A204.1 (cell line): Measurements from ENCODE around the gene AOPEP.

Source experiments
- FAIRE-seq: peaks from 2 replicates; lab custom pipeline; 2012; peaks lifted over from hg19 to GRCh38; lab: Jason Lieb, UNC

The AOPEP gene

GRCh38 chr9:94794476-94795167, 68.1 kb downstream of the AOPEP start:
- no peak for FAIRE-seq

DNA sequence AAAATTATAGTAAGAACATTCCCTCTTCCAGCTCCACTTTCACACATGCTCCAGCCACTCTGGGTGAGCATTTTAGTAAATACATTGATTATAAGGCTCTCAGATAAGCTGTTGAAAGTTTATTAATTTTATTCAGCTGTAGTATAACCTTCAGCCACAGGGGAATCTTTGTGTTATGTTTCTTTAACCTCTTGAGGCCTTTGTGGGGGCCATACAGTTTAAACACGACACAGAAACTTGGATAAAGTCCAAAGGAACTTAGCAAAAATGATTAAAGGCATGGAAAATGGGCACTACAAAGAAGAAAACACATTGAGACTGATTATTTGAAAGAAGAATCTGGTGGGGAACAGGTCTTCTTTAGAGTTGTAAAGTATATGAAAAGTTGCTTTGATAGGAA, 70.2 kb downstream of the AOPEP start:
- no peak for FAIRE-seq

- no peak for FAIRE-seq
Measured at GRCh38 chr9:94798201-94798600, 71.7 kb downstream of the AOPEP start.

DNA sequence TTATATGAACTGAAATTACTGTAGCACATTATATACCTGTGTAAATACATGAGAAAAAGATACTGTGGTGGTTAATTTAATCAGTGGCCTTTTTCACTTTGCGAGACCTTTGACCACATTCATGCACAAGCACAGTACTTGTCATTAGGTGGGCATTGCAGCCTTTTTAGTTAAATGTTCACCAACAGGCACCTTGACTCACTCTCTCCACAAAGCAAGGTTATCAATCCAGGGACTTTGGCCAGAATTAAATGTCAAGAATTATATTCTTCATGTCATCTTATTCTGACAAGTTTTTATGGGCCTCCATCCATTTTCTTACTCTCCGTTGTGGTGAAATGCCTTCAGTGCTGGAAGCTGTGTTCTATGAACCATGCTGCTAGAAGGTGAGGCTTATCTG, 72.2 kb downstream of the AOPEP start:
- no peak for FAIRE-seq

DNA sequence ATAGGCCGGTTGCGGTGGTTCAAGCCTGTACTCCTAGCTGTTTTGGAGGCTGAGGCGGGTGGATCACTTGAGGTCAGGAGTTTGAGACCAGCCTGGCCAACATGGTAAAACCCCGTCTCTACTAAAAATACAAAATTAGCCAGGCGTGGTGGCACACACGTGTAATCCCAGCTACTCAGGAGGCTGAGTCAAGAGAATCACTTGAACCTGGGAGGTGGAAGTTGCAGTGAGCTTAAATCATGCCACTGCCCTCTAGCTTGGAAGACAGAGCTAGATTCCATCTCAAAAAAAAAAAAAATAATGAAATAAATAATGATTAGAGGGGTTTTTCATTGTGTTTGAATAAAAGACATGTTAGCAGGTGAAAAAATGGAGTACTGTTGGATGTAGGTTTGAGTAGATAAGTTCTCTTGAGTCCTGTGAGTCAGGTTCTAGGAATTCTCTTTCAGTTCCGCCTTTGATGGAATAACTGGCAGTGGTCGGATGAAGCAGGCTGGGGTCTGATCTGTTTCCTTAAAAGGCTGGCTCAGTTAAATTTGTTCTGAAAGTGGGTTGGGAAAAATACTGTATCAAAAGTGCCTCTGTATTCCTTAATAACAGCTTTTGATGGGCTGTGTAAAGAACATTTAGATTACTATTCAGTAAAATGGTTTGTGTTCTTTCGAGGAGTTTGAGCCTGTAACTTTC, 73.2 kb downstream of the AOPEP start:
- FAIRE-seq, result no peak

DNA sequence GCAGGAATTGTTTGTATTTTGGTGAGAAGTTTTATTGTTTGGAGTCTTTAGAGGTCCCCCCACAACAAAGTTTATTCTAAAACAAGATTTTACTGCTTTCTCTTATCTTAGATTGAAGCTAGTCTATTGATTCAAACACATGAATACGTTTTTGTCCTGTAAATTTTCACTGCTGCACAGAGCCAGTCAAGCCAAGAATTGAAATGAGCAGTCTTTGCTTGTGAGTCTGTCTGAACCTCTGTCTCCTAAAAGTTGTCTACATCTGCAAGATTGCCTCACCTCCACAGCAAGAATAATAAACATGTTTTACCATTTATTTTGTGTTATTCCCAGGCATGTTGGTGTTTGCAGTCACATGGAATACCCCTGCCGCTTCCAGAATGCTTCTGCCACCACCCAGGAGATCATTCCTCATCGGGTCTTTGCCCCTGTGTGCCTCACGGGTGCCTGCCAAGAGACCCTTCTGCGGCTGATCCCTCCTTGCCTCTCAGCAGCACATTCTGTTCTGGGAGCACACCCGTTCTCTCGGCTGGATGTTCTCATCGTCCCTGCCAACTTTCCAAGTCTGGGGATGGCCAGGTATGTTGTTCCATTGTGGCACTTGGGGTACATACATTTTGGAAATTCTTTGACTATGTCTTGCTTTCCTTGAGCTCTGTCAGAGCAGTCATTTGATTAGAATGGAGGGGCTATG, 74.1 kb downstream of the AOPEP start:
- FAIRE-seq, result no peak

- FAIRE-seq, result no peak
Measured at GRCh38 chr9:94801234-94801633, 74.7 kb downstream of the AOPEP start.

DNA sequence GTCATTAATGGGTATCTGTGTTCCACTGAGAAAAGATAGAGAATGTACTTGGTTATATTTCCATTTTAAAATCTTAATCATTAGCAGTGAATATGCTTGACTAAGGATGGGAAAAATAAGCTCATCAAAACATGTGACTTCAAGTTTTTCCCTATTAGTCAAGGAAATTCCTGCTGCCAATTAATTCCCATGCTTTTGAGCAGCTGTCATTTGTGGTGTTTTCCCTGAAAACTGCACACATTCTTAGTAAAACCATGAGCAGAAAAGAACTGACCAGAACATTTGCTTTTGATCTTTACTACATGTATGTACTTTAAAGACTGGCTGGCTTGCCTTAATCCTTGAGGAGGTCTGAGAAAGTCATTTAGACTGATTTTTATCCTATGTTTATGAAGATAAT, 75.2 kb downstream of the AOPEP start:
- no peak for FAIRE-seq

DNA sequence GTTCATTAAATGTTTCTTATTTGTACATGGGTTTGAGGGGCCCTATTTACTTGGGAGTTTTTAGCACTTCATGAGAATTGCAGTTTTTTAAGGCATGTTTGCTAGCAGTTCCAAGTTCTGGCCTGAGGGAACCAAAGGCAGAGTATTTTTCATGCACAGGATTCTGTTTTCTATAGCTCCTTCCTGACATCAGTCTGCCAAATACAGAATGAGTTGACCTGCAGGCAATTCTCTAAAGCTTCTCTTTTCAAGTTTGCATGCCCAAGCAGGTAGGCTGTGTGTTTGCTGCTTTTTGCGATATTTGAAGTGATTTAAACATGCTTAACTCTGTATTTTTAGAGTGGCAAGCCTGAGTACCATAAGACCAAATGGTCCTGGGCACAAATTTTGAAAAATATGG, 75.8 kb downstream of the AOPEP start:
- no peak for FAIRE-seq

GRCh38 chr9:94802793-94803192, 76.3 kb downstream of the AOPEP start:
- no peak for FAIRE-seq

- no peak for FAIRE-seq
Measured at GRCh38 chr9:94804316-94804715, 77.8 kb downstream of the AOPEP start.

DNA sequence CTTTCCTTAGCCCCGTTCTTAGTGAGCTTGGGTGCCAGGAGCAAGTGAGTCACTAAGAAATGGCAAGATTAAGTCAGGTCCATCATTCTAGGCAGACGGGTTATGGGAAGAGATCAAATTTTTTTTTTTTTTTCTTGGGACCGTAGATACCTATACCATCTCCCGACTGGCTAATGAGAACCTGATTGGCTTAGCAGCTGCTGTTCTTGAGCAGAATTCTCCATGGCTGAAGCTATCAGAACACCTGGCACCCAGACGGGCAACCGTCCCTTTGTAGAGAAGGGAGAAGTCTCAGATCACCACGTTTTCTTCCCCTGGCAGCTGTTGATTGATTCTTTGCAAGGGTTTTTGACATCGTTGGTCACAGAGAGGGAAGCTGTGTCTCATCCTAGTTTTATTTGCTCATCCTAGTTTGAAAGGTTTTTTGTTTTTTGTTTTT, 78.6 kb downstream of the AOPEP start:
- no peak for FAIRE-seq

DNA sequence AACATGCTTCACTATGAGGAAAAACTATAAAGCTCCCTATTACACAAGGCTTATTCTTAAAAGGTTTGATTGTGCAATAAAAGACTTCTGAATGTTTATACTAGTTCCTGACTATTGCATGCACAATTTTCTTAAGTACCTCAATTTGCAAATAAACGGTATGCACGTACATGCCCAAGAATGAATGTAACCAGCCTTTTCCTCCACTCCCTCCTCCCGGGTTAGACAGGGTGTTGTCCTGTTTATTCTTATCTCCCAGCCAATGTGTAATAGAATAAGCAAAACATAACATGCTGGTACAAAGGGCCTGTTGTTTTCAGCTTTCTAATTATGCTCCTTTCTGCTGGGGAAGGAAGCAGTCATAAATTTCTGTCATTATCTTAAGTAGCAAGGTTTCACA, 79.1 kb downstream of the AOPEP start:
- no peak for FAIRE-seq

GRCh38 chr9:94806307-94806893, 79.9 kb downstream of the AOPEP start:
- FAIRE-seq, result no peak

DNA sequence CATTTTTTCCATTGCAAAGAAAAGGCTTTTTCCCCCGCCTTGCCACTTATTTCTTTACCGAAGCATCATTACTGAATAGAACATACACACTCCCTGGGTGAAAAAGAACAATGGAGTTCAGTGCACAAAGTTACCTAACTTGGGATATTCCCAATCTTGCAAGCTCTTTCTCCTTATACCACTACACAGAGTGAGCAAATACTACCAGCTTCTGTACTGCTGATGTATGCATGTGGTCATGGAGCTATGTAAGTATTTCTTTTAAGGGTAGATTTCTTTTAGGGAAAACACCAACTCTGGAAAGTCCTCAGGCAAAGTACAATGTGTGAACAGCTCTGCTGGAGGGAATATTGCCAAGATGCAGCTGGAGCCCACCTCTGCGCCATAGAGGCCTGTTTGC, 81.1 kb downstream of the AOPEP start:
- no peak for FAIRE-seq

DNA sequence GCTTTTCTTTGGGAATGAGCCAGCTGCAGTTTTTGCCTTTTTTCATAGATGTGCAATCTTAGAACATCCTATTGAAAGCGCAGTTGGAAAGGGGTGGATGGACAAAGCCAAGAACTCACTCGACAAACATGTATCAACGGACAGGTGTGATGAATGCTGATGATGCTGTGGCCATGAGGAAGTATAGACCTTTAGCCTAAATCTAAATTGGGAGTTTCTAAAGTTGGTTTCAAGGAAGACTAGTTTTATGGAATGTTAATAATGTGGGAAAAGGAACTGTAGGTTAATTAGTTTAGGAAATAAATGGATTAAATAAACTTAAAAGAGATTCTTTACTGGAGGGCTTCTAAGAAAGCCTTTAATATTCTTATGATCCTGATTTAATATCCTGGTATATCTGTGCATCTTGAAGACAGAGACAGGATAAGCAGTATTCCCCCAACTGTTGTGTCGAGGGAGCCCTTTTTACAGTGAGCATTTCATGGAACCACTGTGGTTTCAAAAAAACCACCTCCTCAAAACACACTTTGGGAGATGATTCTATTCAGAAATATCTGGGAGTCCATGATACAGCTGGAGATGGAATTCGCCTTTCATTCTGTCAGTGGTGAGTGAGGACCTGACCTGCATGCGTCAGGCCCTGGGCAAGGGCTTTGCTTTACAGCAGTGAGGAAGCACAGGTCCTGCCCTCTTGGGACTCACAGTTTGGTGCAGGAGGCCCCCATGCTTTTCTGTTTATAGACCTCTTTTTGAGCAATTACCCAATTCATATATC, 82.6 kb downstream of the AOPEP start:
- FAIRE-seq, result no peak

DNA sequence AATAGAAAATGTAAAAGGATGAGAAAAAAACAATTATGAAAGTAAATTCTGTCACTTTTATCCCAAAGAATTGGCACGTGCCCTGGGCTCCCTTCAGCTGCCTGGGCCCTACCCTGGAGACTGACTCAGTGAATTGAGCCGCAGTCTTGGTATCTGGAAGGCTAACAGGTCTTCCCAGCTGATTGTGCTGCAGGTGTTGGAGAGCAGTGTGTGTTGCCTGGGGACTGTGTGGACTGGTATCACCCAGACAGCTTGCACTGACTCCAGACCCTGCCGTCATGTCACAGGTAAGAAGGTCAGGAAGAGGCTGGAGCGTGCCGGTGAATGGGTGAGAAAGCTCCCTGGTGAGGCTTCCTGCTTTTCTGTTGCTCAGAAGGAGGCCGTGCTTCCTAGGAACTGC, 83.3 kb downstream of the AOPEP start:
- FAIRE-seq, result no peak

GRCh38 chr9:94811074-94811473, 84.6 kb downstream of the AOPEP start:
- no peak for FAIRE-seq

- FAIRE-seq, result no peak
Measured at GRCh38 chr9:94812343-94812742, 85.8 kb downstream of the AOPEP start.

DNA sequence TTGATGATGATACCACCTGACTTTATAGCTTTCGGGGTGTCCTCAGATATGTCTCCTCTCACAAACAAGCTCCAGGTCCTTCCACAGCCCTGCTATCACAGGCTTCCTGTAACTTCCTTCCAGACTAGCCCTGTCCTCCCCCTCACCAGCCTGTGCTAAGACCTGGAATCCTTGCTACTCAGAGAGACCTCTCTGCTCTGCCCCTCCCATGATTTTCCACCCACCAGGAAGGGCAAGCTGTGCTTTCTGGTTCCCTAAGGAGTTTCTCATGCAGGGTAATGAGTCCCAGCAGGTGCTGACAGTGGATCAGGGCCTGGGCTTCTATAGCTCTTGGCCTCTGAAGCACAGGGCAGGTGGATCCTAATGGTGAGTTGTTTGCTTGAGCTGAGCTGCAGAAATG, 86.9 kb downstream of the AOPEP start:
- FAIRE-seq, result no peak

DNA sequence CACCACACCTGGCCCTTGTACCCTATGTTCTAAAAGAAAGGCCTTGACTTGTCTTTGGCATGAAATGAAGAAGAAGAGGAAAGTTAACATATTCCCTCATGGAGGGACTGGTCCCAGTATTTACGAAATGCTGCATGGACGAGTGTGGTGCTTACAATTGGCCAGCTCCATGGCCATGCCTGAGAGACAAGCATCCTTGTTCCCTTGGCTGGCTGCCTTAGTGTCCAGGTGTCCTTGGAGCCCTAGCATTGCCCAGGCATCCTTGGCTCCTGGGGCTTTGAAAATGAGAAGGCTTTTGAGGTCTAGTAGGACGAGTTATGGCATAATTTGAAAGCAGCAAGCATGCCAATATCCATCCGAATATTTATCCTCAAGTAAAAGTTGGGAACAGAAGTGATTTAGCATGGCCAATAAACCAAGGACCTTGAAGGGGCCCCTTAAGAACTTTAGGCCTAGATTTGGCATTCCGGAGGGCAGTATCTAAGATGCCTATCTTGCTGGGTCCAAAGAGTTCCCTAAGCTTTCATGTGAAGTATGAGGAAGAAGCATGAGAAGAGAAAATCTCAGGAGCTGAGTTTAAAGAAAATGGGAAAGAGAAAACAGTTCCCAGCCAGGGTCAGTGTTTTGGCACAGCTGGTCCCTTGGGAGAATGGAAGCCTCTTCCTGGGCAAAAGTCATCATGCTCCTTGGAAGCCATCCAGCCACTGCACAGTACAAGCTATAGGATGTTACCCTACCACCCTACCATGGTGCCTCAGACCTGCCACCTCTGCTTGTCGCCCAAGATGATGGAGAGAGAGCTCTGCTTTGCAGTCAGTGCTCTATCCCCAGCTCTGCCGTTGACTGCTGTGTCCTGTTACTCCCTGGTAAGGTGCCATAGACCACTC, 91.0 kb downstream of the AOPEP start:
- no peak for FAIRE-seq
